Embryonic facial prominence (tissue), 1 donor: ENCODE measurements around the gene AFF3.
"Not testable (repeated sequence)": the region's sequence is repeated elsewhere in the genome, so short reads cannot be mapped to it uniquely, and the experiment has no call there.

Source experiments
- DNase-seq: peaks from one replicate; pipeline ENCODE4 v3.0.0-alpha.2; 2016; ENCODE audit errors: extremely low spot score

AFF3 gene

DNA sequence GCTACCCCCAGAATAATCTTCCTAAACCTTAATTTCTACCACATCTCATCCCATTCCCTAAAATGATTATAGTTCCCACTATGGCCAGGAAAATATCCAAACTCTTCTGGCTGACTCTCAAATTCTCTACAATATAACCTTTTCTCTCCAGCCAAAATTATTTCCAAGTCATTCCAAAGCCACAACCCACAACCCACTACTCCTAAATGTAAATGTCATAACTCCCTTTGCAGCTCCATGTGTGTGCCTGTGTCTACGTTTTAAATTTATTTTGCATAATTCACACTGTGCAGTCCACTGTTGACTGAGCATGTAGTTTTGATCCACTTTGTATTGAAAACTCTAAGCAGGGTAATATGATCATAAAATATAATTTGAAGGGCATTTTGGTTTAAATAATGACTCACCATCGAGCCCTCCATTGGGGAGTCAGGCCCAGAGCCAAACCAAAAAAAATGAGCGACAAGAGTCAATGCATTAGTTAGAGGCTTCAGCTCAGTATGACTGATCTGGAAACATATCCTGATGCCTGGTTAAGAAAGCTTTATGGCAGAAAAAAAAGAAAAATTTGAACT, 171.0 kb downstream of the AFF3 start:
- DNase-seq: peak; percentile 30

DNA sequence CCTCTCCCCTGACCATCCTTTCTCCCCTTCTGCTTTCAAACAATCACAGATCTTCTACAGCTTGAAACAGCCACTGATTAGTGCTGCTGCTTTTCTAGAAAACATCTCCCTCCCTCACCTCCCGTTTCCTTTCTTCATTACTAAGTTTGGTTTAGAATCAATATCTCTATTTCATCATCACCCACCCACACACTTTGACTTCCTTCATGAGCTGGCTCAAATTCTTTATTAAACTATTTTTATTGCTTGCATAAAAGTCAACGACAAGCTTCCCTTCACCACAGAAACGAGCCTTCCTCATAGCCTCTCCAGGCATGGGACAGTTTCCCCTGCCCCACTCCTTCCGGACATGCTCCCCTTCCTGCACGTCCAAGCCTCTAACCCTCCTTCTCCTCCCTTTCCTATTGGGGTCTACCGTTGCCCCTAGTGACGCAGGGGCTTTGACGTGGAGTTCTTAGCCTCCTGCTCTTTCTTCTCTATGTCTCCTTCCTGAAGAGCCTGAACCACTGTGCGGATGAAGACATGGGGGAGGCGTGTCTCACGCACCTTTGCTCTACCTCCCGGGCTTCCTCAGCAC, 172.0 kb downstream of the AFF3 start:
- DNase-seq: no peak

DNA sequence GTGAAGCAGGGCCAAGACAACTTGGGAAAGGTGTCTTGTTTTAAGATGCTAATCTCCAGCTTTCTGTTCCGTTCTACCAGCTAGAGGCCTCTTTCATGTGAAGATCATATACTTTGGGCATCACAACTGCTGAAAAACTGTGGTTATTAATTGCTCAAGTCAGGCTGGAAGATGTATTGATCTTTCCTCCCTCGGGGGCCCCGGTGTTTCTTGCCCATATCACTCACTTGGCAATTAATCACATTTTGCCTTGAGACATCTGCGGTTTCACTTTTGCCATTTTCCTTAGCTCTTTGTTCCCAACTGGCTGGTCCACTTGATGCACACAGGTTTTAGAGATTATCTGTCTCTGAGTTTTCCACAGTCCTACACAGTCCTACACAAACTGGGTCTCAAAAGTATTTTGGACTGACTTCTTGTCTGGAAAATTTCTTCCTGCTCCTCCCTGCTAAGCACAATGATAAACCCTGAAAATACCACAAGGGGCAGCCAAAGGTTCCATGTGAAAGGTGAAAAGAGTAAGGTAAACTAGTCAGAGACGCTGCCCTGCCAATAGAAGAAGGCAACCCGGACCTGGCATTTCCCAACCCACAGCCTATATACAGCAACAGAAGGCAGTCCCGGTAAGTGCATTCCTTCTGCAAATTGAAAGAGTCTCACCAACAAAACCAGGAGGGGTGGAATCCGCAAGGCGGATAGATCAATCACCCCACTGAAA, 181.0 kb downstream of the AFF3 start:
- DNase-seq: no peak

DNA sequence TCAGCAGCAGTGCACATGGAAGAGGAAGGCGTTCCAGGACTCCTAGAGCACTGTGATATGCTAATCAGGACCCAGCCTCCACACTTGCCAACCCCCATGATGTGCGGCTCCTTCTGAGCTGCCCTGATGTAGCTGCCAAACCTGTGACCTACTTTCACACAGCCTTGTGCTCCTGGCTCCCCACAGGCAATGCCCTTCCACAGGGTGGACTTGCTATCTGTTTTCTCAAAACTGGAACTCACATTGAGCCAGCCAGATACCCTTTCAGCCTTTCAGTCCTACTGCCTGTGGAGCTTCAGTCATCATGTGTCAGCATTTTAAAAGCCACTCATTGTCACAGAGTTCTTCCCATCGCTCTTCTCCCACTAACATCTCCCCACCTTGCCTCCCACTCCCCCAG, 181.6 kb downstream of the AFF3 start:
- no peak for DNase-seq

DNA sequence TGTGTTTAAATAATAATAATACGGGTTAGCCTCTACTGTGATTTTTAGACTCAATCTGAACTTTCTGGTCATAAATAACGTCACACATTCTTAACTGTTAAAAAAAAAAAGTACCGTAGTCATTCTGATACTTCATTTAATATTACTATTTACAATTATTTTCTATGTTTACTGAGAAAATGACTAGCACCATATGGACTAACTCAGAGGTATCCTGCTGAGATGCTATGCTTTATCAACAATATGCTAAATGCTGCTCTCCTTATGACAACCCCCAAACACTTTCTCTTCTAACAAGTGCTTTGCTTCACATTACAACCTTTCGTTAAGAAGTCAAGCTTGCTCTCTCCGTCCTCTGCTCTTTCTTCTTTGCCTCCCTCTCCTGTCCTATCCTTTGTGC, 182.1 kb downstream of the AFF3 start:
- DNase-seq: no peak

DNA sequence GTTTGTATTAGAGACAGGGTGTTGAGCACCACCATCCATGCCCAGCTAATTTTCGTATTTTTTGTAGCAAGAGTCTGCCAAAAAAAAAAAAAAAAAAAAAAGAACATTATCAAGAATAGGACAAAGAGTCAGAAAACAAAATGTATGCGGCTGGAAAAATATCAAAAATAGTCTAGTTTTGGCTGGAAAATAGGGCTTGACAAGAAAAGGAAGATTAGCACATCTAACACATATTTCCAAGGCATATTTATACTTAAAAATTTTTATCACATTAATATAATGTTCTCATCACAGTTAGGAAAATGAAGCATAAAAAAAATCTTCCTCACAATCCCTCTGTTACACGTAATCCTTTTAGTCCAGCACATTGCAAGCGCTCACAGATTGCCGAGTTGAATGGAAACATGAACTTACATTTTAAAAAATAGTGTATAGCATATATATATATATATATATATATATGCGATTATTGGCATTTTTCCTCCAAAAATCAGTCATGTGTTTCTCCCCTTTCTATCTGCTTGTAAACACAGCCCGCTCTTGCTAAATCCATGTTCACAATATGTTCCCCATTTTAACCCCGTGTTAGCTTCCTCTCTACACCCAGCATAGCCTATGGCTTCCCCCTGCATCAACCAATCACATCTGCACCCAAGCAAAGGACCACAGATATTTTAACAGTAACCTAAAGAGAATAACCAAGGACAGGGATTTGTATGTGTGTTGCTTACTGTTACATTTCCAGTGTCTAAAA, 183.0 kb downstream of the AFF3 start:
- DNase-seq: no peak

DNA sequence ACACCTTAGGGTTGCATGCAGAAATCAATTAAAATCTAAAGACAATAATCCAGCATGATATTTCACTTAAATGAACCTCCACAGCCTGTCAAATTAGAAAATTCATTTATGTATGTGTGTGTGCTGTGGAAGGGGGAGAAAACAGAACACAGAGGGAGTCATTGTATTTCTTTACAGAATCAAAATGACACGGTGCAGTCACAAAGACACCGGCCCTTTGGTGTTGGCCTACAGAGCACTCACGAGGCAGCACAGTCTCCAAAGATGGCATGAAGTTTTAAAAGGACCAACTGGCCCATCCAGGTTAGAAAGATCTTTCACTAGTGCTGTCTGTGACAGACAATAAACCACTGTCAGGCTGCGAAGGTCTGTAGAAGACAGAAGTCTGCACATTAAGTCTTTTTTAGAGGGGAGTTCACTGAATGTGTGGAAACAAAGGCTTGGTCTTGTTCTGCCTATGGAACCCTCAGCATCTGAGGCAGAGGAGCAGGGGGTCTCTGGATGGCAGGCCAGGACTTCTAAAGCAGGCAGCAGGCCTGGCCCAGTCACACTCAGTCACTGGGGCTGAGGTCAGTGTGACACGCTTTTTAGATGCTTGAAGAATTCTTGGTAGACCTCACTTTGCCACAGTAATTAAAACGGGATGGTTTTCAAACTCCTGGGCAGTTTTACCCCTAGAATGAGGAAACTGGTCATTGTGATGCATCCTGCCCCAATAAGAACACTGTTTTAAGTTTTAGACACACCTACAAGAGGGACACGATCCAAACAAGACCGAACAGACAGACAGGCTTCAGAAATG, 184.9 kb downstream of the AFF3 start:
- no peak for DNase-seq

DNA sequence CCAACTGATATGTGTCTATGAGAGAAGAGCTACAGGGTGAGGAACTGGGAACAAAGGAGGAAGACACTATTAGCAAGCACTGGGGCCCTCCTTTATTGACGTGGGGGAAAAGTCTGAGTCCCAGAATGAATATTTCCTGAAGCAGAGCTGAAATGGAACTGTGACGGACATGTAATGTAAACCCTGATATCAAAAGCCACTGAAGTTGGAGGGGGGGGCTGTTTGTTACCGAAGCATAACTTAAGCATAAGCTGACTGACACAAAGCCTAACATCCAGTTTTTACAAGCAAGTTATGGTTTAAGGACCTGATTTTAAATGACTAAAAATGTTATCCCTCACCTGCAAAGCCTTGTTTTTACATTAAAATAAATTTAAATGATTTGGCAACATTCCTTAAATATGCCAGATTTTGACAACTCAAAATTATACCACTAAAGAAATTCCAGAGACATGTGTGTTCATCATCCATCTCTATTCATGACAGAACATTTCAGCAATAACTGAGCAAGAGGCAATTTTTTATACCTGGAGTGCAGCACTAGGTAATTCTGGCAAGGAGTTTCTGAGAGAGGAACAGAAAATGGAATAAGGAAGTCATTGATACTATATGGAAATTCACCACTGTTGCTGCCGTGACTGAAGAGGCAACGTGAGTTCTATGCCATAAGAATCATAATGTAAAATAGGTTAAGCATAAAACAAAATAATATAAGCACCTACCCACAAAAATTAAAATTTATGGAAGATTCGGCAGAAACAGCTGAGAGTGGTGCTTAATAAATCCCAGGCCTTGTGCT, 186.0 kb downstream of the AFF3 start:
- no peak for DNase-seq

DNA sequence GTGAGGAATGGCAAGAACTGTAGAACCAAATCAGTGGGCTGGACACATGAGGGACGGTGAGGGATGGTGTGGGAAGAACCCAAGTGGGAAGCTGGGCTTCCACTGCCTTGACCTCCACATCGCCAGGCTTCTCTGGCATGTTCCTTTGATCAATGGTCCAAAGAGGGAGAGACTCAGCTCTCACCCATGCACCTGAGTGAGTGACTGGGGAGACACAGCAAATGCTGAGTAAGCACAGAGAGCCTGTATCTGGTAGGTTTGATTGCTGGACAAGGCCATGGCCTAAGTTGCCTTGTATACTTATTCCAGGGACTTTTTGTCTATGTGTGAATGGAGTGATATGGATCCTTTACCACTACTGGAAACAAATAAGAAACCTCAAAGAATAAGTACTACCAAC, 188.6 kb downstream of the AFF3 start:
- no peak for DNase-seq

DNA sequence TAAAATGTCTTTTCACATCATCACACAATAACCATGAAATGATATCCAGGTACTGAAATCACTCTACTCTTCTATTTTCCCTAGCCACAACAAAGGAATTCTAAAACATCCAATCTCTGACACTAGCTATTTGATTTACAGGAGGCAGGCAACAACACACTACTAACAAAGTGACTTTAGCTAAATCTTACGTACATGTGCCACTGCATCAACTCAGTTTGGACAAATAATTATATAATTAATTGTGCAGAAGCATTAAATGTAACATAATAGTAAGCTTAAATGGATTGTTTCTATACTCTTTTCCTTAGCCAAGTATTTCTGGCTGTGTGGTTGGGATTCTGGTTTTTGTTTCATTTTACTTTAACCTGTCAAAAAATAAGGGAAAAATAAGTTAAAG, 192.4 kb downstream of the AFF3 start:
- no peak for DNase-seq

DNA sequence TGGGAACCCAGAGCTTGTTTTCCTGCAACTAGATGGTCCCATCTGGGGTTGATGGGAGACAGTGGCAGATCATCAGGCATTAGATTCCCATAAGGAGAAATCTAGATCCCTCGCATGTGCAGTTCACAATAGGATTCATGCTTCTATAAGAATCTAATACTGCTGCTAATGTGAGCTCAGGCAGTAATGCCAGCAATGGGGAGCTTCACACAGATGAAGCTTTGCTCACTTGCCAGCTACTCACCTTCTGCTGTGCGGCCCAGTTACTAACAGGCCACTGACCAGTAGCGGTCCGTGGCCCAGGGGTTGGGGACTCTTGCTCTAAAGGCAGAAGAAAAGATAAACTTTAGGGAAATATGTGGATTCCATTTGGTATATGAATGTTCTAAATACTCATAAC, 192.9 kb downstream of the AFF3 start:
- no peak for DNase-seq

DNA sequence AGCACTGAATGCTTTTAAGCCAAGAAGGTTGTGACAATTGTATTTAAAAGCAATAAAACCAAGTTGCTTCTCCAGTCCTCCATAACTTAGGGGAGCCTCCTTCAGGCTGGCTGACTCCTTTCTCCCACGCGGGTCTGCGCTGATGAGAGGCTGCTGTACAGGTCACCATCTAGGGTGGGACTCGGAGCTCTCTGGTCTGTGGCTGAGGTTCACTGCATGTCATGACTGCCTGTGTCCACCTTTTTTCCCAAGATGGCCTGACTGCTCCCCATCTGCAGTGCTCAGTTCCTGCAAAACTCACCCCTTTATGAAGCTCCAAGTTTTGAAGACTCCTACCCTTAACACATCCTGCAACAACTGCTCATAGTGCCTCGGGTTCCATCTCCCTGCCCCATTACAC, 194.4 kb downstream of the AFF3 start:
- no peak for DNase-seq

DNA sequence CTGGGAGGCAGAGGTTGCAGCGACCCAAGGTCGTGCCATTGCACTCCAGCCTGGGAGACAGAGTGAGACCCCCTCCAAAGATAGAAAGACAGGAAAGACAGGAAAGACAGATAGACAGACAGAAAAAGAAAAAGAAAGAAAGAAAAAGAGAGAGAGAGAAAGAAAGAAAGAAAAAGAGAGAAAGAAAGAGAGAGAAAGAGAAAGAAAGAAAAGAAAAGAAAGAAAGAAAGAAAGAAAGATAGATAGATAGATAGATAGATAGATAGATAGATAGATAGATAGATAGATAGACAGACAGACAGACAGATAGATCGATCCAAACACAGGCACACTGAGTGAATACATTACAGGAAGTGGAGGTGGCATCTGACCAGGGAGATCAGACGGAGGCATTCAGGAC, 195.0 kb downstream of the AFF3 start:
- DNase-seq: not testable (repeated sequence)

DNA sequence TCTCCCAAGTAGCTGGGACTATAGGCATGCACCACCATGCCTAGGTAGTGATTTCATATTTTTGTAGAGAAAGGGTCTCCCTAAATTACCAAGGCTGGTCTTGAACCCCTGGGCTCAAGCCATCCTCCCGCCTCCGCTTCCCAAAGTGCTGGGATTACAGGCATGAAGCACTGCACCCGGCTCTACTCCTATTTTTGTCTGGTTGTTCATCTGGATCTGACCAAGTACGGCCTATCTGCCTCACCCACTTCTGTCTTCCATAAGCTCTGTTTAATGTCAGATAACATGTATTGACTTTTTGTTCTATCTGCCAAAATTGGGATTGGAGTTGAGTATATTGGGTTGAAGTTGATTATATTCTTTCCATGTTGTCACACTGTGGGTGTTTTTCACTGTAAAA, 198.4 kb downstream of the AFF3 start:
- DNase-seq: no peak

DNA sequence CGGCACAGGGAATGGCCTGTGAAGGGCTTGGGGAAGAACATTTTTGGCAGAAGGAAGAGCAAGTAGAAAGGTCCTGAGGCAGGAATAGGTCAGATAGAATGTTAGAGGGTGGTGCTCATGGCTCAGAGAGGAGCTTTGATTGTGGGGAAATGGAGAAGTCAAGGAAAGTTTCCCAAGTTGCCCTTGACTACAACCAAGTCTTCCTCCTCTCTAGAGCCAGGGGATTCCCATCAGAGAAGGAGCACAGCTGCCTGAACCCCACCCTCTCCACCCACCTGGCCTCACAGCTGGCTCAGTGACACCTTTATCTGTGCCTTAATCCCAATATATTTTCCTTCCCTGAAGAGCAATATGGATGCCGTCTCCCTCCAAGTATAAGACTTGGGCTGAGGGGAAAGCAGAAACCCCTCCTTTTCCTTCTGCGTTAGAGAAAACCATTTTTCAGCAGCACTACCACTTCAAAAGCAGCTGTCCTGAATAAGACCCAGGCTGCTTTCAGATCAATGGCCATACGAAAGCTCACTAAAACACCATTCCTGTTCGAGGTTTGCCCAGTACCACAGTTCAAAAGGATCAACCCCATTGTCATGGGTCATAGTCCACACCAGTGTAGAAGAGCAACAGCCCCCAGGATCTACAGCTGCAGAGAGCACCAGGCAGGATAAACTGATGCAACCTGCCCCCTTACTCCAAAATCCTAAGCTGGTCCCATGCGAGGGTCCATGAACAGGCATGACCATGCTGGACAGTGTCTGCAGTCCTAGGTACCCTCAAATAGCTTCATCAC, 199.6 kb downstream of the AFF3 start:
- DNase-seq: no peak

DNA sequence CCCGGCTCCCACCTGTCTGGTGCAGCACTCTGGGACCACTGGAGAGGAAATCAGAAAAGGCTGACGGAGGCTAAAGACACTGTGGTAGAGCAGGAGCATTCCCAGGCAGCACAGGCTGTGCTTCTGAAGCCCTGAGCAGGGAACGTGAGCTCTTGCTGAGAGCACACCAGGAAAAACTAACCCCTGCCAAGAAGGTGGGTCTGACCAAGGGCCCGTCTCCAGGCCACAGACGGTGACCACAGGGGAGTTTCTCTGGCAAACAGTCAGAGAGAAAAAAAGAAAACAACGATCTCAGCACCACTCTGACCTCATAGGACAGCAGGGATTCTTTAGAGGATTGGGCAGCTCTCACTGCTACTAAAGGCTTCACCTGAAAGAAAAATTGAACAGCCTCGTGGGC, 201.4 kb downstream of the AFF3 start:
- no peak for DNase-seq

DNA sequence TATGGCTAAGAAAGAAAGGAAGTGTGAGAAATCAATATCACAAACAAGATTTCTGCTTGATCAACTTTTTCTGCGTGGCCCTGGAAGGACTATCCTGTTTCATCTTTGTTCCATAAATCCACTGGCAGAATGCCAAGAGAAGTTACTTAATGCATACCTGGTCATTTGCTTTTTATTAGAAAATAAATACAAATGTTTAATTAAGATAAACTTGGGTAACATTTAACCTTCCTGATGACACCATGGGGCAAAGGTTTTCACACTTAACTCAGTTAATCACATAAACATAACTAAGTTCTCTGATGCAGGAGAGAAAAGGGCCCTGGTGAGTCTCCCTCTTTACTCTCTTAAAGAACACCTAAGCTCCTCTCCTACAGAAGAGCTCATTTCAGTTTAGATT, 203.3 kb downstream of the AFF3 start:
- DNase-seq: no peak

DNA sequence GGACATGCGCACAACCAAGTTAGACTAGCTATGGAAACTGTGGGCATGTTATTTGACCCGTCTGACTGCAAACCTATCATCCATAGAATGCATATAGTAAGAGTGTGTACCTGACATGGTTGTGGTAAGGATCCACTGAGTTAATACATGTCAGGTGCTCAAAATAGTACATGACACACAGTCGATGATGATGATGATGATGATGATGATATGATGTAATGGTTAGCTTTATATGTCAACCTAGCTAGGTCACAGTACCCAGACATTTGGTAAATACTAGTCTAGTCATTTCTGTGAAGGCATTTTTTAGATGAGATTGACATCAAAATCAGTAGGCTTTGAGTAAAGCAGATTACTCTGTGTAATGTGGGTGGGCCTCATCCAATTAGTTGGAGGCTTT, 204.1 kb downstream of the AFF3 start:
- DNase-seq: no peak

DNA sequence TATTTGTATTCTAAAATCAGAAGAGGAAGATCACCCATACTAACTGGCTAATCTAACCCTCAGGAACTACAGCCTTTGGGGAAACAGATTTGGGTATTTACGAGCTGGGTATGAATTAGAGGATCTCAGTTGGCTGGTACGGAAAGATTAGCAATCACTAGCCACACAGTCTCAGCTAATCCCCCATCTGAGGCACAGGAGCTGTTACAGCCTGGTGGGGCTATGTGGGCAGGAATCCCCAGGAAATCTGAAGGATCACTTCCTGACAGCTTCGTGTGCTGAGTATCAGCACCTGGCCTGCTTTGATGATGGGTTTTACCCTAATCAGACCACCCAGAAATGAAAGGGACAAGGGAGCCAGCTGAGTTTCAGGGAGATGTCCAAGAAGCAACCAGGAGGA, 206.3 kb downstream of the AFF3 start:
- DNase-seq: no peak

DNA sequence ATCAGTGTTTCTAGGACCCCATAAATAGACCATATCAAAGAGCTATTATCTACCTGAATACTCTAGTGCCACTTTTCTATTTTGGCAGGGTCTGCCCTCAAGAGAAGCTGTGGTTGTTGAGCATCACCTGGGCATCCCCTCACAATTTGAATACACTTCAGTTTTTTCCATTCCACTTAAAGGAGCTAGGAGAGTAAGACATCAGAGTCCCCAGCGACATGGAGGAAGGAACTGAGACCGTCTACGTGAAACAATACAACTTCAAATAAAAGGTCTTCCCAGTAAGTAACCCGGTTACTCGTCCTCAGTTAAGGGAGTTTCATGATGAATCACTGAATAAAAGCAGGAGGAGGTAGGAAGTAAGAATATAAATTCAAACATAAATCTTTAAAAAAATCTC, 206.7 kb downstream of the AFF3 start:
- no peak for DNase-seq
